Stimulated activated CD8-positive, alpha-beta memory T cell treated with anti-CD3 and anti-CD28 coated beads, Interleukin-15, amount 100 ng/mL, for 4 hours (primary cell): ENCODE measurements around the gene ERP27.

Experiments used
- DNase-seq, 2 donors: peaks; one replicate each; pipeline ENCODE4 v3.0.0-alpha.2; 2020; ENCODE audit warnings: low read depth in 2 of 2

Gene ERP27

DNA sequence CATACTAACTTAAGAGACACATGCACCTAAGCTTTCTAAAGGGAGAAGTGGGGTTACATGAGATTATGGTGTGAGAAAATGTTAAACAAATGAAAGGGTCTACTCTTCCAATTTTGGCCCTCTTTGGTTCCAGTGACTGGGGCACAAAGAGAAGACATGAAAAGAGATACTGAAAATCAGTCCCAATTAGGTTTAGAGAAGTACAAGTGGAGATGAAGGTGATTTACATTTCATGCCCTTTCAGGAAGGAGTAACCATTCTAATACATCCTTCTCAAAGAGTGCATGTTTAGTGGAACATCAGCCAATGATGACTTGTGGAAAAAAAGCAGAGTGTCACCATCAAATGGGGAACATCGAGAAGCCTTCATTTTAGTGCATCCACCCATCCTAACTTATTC, 67.1 kb downstream of the ERP27 start:
- DNase-seq: no peak

DNA sequence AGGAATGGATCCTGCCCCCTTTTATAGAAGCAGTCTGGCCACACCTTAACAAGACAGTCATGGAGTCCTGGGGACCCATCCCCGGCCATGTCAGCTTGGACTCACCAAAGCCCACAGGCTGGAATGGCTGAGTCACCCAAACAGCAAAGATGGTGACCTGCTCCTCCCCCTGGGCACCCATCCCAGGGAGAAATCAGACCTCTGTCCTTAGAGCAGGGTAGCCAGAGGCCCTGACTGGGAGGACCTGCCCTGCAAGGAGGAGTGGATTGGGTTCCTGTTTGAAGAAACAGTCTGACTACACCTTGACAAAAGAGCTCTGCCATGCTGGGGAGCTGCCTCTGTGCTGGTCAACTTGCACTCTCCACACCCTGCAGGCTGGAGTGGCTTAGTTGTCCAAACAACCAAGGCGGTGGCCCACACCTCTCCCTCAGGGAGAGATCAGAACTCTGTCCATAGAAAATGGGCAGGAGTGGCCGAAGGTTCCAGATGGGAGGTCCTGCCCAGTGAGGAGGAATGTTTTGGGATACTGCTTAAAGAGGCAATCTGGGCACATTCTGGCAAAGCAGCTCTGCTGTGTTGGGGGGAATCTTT, 69.3 kb downstream of the ERP27 start:
- no peak for DNase-seq
